PC-3 (cell line): ENCODE results near the gene NPNT. TPM values are rescaled to one million over a fixed set of nuclear protein-coding genes. Genes with fewer than 3 reads are reported as not detected.

Source experiments
- ATAC-seq: fragments of 200-7000 bp; cut with Tn5 transposase; 2 replicates; pipeline ENCODE4 v1.9.1; 2020; ENCODE audit warnings: mild to moderate bottlenecking, moderate library complexity
- BruUV-seq: library from RNA; stranded (reverse); fragments of 400-500 nt; replicated peaks from 2 replicates; lab custom pipeline; 2021; lab: Mats Ljungman, UMichigan
- CTCF ChIA-PET: fragments of 300-600 bp; sonication (Branson Sonifier 250); formaldehyde crosslinking; loops from one replicate; lab custom pipeline; 2022; ENCODE audit warnings: antibody characterized with exemption; lab: Charles Lee
- POLR2A ChIA-PET: fragments of 300-600 bp; sonication (Branson Sonifier 250); formaldehyde crosslinking; loops from one replicate; lab custom pipeline; 2022; ENCODE audit warnings: antibody characterized with exemption; ENCODE audit not compliant: unreplicated experiment; lab: Charles Lee
- DNase-seq: peaks from one replicate; pipeline ENCODE4 v3.0.0-alpha.2; 2015
- H2AFZ ChIP-seq: fragments of 300-600 bp; sonication (generic); 2 replicates; pipeline ENCODE4 v1.6.0; 2016; ENCODE audit warnings: antibody characterized with exemption, low read length
- H3F3A ChIP-seq: fragments of 300-600 bp; sonication (generic); one replicate; pipeline ENCODE4 v1.6.0; 2017; ENCODE audit warnings: antibody characterized with exemption, low read length, control low read depth, mild to moderate bottlenecking; ENCODE audit not compliant: unreplicated experiment
- H3K27ac ChIP-seq: fragments of 300-600 bp; sonication (generic); 2 replicates; pipeline ENCODE4 v1.5.1; 2016; ENCODE audit warnings: mild to moderate bottlenecking, low read length
- H3K27me3 ChIP-seq: fragments of 300-600 bp; sonication (generic); 2 replicates; pipeline ENCODE4 v1.6.1; 2016; ENCODE audit warnings: low read length, mixed read lengths
- H3K36me3 ChIP-seq: fragments of 300-600 bp; sonication (generic); 2 replicates; pipeline ENCODE4 v1.6.1; 2016; ENCODE audit warnings: low read depth, mixed run types, low read length, mixed read lengths
- H3K4me1 ChIP-seq: fragments of 300-600 bp; sonication (generic); 2 replicates; pipeline ENCODE4 v1.5.1; 2016; ENCODE audit warnings: low read length; ENCODE audit not compliant: insufficient read depth
- H3K4me2 ChIP-seq: fragments of 300-600 bp; sonication (generic); 2 replicates; pipeline ENCODE4 v1.6.0; 2016; ENCODE audit warnings: low read length
- H3K4me3 ChIP-seq: fragments of 300-600 bp; sonication (generic); 2 replicates; pipeline ENCODE4 v1.5.1; 2016; ENCODE audit warnings: mild to moderate bottlenecking, low read length, mixed read lengths
- H3K79me2 ChIP-seq: fragments of 300-600 bp; sonication (generic); 2 replicates; pipeline ENCODE4 v1.6.1; 2017; ENCODE audit warnings: low read length, mixed read lengths
- H3K9ac ChIP-seq: fragments of 300-600 bp; sonication (generic); 2 replicates; pipeline ENCODE4 v1.6.0; 2016; ENCODE audit warnings: mild to moderate bottlenecking, low read length
- H3K9me2 ChIP-seq: fragments of 300-600 bp; sonication (generic); replicated peaks from 2 replicates; pipeline ENCODE4 v1.6.1; 2016; ENCODE audit warnings: mixed run types, low read length, mixed read lengths
- H3K9me3 ChIP-seq: fragments of 300-600 bp; sonication (generic); 2 replicates; pipeline ENCODE4 v1.6.1; 2016; ENCODE audit warnings: low read length, mixed read lengths
- H4K20me1 ChIP-seq: fragments of 300-600 bp; sonication (generic); 2 replicates; pipeline ENCODE4 v1.6.1; 2016; ENCODE audit warnings: low read length, mixed read lengths
- EZH2 ChIP-seq: fragments of 300-600 bp; sonication (generic); IDR thresholded peaks from one replicate; pipeline ENCODE4 v1.6.1; 2017; ENCODE audit warnings: antibody characterized with exemption, mild to moderate bottlenecking, low read length; ENCODE audit not compliant: unreplicated experiment
- EZH2phosphoT487 ChIP-seq: fragments of 300-600 bp; sonication (generic); IDR thresholded peaks from 2 replicates; pipeline ENCODE4 v1.6.1; 2018; ENCODE audit warnings: mild to moderate bottlenecking, antibody characterized with exemption, low read length, borderline replicate concordance
- intact Hi-C: fragments of 100-400 bp; cut with micrococcal nuclease; formaldehyde crosslinking; loops from 2 replicates; pipeline ENCODE4 v1.9.0; 2023
- total RNA-seq: library from RNA; depleted of rRNA; stranded (reverse); fragments of >200 nt; gene quantifications from 2 replicates; pipeline ENCODE4 v1.2.3, GENCODE V29; 2014
- TF ChIP-seq, protein P1 (sequence below): fragments of 300-600 bp; sonication (generic); conservative IDR thresholded peaks from 2 replicates; pipeline ENCODE4 v1.5.1; 2017; ENCODE audit warnings: antibody characterized with exemption, low read depth, mild to moderate bottlenecking, low read length

NPNT gene
- total RNA-seq, 1 experiment from 2014 or later = 29.7 TPM

DNA sequence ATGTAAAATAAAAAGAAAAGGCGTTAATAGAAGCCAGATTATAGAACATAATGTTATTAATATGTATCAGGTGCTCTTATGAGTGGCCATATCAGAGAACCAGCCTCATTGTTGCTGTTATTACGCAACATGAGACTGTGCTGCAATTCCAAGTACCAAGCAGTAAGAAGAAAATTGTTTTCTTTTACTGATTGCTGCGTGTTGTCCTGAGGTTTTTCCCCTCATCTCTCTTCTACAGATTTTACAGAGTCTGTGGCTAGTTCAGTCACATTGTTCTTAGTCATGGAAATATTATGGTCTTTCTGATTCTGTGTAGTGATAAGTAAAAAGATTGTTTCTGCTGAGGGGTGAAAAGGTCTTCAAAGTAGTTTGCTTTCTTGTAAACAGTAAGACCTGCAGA lies 55.9 kb downstream of the NPNT start:
- Histone ChIP-seq H3K79me2 (no peaks in the 10 kb centered on the region), H3K4me1 (no peaks in the 10 kb centered on the region), H3K9ac (no peak overlapping the region), H3K9me2 (no peaks in the 10 kb centered on the region), H3K4me3 (no peak overlapping the region), H3K27ac (no peak overlapping the region), H3K36me3 (peaks cover 4% of the 10 kb centered on the region; the same call in 1 of the 2 replicates), H3K27me3 (no peaks in the 10 kb centered on the region), H3K9me3 (no peaks in the 10 kb centered on the region), H2AFZ (no peak overlapping the region), H3F3A (no peaks in the 10 kb centered on the region), H3K4me2 (no peak overlapping the region), H4K20me1 (no peaks in the 10 kb centered on the region)
- DNase-seq (no peak), ATAC-seq (no peak)
- TF ChIP-seq EZH2phosphoT487 (no peak), EZH2 (no peak)
- TF ChIP-seq, protein P1, sequence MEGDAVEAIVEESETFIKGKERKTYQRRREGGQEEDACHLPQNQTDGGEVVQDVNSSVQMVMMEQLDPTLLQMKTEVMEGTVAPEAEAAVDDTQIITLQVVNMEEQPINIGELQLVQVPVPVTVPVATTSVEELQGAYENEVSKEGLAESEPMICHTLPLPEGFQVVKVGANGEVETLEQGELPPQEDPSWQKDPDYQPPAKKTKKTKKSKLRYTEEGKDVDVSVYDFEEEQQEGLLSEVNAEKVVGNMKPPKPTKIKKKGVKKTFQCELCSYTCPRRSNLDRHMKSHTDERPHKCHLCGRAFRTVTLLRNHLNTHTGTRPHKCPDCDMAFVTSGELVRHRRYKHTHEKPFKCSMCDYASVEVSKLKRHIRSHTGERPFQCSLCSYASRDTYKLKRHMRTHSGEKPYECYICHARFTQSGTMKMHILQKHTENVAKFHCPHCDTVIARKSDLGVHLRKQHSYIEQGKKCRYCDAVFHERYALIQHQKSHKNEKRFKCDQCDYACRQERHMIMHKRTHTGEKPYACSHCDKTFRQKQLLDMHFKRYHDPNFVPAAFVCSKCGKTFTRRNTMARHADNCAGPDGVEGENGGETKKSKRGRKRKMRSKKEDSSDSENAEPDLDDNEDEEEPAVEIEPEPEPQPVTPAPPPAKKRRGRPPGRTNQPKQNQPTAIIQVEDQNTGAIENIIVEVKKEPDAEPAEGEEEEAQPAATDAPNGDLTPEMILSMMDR = no peak
- CTCF ChIA-PET = no interaction called here
- POLR2A ChIA-PET = no interaction called here
- BruUV-seq = no TSS peak
- intact Hi-C loops = no loop called here

- Histone ChIP-seq H3F3A (no peaks in the 10 kb centered on the region), H3K9me3 (no peaks in the 10 kb centered on the region), H4K20me1 (no peaks in the 10 kb centered on the region), H3K9ac (no peak overlapping the region), H3K4me2 (no peak overlapping the region), H3K79me2 (no peaks in the 10 kb centered on the region), H3K9me2 (no peaks in the 10 kb centered on the region), H3K36me3 (no peaks in the 10 kb centered on the region), H3K27ac (no peak overlapping the region), H3K4me1 (no peaks in the 10 kb centered on the region), H2AFZ (no peak overlapping the region), H3K4me3 (no peak overlapping the region), H3K27me3 (no peaks in the 10 kb centered on the region)
- intact Hi-C loops = no loop called here
- no peak for DNase-seq
- TF ChIP-seq EZH2 (no peak), EZH2phosphoT487 (no peak)
- TF ChIP-seq, protein P1 = no peak
- no peak for ATAC-seq
- no TSS peak for BruUV-seq
- CTCF ChIA-PET = no interaction called here
- POLR2A ChIA-PET = no interaction called here
These were observed 57.3 kb downstream of the NPNT start for GRCh38 chr4:105952591-105952990.

DNA sequence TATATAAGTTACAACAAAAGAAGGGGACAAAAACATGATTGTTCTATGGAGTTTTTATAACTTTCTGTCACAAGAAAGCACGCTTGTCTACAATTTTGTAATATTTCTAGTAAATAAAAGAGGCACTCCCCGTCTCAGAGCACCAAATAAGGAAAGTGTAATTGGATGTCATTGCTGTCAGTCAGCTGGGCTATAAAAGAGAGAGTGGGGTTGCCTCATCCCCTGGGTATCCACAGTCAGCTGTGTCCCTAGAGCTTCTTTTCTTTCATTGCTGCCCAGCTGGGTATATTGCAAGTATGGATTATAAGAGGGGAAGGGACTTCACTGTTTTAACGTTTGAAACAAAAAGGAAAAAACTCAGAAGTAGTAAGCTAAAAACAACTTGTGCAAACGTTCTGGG lies 61.3 kb downstream of the NPNT start:
- H3K27me3 ChIP-seq = no peaks in the 10 kb centered on the region
- CTCF ChIA-PET = no interaction called here
- no peak for DNase-seq
- no peaks in the 10 kb centered on the region for H3K4me1 ChIP-seq
- no peaks in the 10 kb centered on the region; the same call in 1 of the 2 replicates for H3K36me3 ChIP-seq
- H3K4me3 ChIP-seq = no peak overlapping the region
- H3K4me2 ChIP-seq = no peak overlapping the region
- no peaks in the 10 kb centered on the region for H4K20me1 ChIP-seq
- POLR2A ChIA-PET = no interaction called here
- no peaks in the 10 kb centered on the region for H3K9me3 ChIP-seq
- intact Hi-C loops = no loop called here
- TF ChIP-seq EZH2phosphoT487 = no peak
- no peak for TF ChIP-seq EZH2
- TF ChIP-seq, protein P1 = no peak
- no peak overlapping the region for H3K9ac ChIP-seq
- H3K27ac ChIP-seq = no peak overlapping the region
- H3K79me2 ChIP-seq = no peaks in the 10 kb centered on the region
- no peak for ATAC-seq
- no peaks in the 10 kb centered on the region for H3K9me2 ChIP-seq
- no peak overlapping the region for H2AFZ ChIP-seq
- no TSS peak for BruUV-seq
- no peaks in the 10 kb centered on the region for H3F3A ChIP-seq
